A549 treated with GW870086 at 1 μM for 4 hours (cell line): ENCODE measurements around the gene LBX1. TPM values are rescaled to one million over a fixed set of nuclear protein-coding genes. Genes with fewer than 3 reads are reported as not detected.

Experiments used
- total RNA-seq: library from RNA; stranded (reverse); fragments of 200-300 nt; extraction: Qiagen RNA extraction; gene quantifications from 5 replicates; pipeline ENCODE4 v1.2.3, GENCODE V29; 2022; ENCODE audit warnings: low read depth

The LBX1 gene, protein sequence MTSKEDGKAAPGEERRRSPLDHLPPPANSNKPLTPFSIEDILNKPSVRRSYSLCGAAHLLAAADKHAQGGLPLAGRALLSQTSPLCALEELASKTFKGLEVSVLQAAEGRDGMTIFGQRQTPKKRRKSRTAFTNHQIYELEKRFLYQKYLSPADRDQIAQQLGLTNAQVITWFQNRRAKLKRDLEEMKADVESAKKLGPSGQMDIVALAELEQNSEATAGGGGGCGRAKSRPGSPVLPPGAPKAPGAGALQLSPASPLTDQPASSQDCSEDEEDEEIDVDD
- total RNA-seq = not detected in 5 replicates

GRCh38 chr10:101229266-101230182, at the start of gene LBX1:
LBX1 (minus strand) TSS chr10:101229463; CDS start chr10:101228815, 648 bp downstream.

Other genes starting within 250 kb of the LBX1 start
- 77.2 to 98.6 TPM (median 93.0 TPM) in 5 replicates for gene MRPL43, start 242.0 kb downstream of the LBX1 start, total RNA-seq
- 38.5 to 44.7 TPM (median 39.8 TPM) in 5 replicates for gene TWNK, start 241.9 kb downstream of the LBX1 start, total RNA-seq
- 29.2 to 46.6 TPM (median 42.6 TPM) in 5 replicates for gene LZTS2, start 229.7 kb downstream of the LBX1 start, total RNA-seq
- 0.67 to 1.3 TPM (median 0.90 TPM) in 5 replicates for gene PDZD7, start 198.3 kb downstream of the LBX1 start, total RNA-seq
- 38.1 to 53.5 TPM (median 47.1 TPM) in 5 replicates for gene SFXN3, start 198.2 kb downstream of the LBX1 start, total RNA-seq
- gene KAZALD1, start 167.5 kb downstream of the LBX1 start, total RNA-seq = 2.3 to 3.1 TPM (median 2.8 TPM) in 5 replicates
- not detected in 5 replicates for gene TLX1, start 98.2 kb downstream of the LBX1 start, total RNA-seq
- 6.2 to 10.6 TPM (median 9.3 TPM) in 5 replicates for gene BTRC, start 124.7 kb upstream of the LBX1 start, total RNA-seq